Measurements from ENCODE around the gene SCPEP1.

DNA sequence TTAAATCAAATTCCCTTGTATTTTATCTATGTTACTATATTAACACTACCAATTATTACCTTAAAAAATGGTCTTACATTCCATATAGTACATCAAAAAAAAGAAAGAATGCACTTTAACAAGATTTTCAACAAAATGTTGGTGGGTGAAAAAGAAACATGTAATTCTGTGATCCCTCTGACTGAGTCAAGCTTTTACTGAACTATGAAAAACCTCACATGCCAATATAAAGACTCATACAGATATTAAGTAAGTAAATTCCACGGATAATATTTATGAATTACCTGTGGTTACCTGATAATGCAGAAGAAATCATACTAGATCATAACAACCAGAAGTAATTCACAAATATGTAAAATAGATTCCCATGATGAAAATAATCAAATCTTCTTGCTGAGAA lies 29.4 kb upstream of the SCPEP1 start:
- TF ChIP-seq ZBED4 (CRISPR knock-in tag; IDR thresholded peaks at IDR 0.05; ENCODE audit: borderline replicate concordance) (no peak), CTCF (CRISPR knock-in tag; IDR thresholded peaks at IDR 0.05) (no peak), FOXM1 (CRISPR knock-in tag; IDR thresholded peaks at IDR 0.05) (no peak), CREB1 (IDR thresholded peaks at IDR 0.05) (no peak), CREB1 (CRISPR knock-in tag; IDR thresholded peaks at IDR 0.05) (no peak), NFRKB (IDR thresholded peaks at IDR 0.05) (no peak), MAX (IDR thresholded peaks at IDR 0.05) (no peak), NFATC3 (CRISPR knock-in tag; IDR thresholded peaks at IDR 0.05) (no peak), ZNF883 (CRISPR knock-in tag; IDR thresholded peaks at IDR 0.05; ENCODE audit: not compliant biosample characterization) (no peak), YY1 (IDR thresholded peaks at IDR 0.05; ENCODE audit: insufficient read depth, insufficient replicate concordance, low read depth, low read length) (no peak)
- TF ChIP-seq, protein P1, sequence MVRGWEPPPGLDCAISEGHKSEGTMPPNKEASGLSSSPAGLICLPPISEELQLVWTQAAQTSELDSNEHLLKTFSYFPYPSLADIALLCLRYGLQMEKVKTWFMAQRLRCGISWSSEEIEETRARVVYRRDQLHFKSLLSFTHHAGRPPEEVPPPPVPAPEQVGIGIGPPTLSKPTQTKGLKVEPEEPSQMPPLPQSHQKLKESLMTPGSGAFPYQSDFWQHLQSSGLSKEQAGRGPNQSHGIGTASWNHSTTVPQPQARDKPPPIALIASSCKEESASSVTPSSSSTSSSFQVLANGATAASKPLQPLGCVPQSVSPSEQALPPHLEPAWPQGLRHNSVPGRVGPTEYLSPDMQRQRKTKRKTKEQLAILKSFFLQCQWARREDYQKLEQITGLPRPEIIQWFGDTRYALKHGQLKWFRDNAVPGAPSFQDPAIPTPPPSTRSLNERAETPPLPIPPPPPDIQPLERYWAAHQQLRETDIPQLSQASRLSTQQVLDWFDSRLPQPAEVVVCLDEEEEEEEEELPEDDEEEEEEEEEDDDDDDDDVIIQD (CRISPR knock-in tag; IDR thresholded peaks at IDR 0.05; ENCODE audit: low read depth): no peak
